ENCODE data around the gene PEX14.

GRCh38 chr1:10473145-10473765 is 1.5 kb upstream of the PEX14 start:
- TF ChIP-seq, protein P1, sequence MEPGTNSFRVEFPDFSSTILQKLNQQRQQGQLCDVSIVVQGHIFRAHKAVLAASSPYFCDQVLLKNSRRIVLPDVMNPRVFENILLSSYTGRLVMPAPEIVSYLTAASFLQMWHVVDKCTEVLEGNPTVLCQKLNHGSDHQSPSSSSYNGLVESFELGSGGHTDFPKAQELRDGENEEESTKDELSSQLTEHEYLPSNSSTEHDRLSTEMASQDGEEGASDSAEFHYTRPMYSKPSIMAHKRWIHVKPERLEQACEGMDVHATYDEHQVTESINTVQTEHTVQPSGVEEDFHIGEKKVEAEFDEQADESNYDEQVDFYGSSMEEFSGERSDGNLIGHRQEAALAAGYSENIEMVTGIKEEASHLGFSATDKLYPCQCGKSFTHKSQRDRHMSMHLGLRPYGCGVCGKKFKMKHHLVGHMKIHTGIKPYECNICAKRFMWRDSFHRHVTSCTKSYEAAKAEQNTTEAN (CRISPR knock-in tag; IDR thresholded peaks at IDR 0.05), result no peak
- TF ChIP-seq ETV6 (CRISPR knock-in tag; IDR thresholded peaks at IDR 0.05), result no peak

All from WTC11 (cell line).